Measurements from ENCODE around the gene B4GALNT2.
A peak's percentile ranks its signal among the peaks of the same experiment; 100 is the strongest.

Gene B4GALNT2

DNA sequence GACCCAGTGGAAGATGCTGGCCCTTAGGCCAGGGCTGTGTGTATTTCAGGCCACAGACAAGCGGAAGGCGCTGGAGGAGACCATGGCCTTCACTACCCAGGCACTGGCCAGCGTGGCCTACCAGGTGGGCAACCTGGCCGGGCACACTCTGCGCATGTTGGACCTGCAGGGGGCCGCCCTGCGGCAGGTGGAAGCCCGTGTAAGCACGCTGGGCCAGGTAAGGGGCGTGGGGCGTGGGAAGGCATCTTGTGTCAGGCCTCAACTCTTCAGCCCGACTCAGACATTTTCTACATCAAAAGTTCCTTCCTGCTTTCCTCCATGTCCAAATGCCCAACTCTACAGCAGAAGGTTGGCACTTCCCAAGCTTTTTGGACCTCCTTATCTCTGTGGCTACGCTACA lies 83.9 kb downstream of the B4GALNT2 start:
- DNase-seq, result no peak

DNA sequence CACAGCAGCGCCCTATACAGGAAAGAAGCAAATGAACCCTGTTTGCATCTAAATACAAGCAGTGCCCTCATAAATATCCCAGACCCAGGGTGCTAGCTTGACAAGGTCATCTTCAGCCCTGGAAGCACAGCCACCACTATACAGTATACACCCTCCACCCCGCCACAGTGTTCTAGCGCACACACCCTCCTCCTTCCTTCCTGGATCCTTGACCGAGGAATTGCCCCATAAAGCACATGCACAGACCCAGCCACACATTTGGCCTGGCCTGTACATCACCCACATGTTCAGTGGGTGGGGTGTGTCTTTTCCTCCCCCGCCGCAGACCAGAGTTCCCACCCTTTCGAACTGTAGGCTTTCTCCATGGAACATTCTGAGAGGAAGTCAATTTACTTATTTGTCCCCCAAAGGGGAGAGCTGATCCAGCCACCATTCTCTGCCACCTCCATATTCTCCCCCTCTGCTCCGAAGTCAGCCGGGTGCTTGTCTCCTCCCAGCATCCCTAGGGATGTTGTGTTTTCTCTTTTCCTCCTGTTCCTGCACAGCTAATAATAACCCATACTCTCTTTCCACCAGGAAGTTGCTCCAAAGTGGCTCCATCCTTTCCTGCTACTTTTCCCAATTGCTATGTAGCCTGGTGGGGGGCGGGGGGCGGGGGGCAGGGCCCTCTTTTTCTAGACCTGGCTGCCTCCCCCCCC lies 84.5 kb downstream of the B4GALNT2 start:
- no peak for DNase-seq

DNA sequence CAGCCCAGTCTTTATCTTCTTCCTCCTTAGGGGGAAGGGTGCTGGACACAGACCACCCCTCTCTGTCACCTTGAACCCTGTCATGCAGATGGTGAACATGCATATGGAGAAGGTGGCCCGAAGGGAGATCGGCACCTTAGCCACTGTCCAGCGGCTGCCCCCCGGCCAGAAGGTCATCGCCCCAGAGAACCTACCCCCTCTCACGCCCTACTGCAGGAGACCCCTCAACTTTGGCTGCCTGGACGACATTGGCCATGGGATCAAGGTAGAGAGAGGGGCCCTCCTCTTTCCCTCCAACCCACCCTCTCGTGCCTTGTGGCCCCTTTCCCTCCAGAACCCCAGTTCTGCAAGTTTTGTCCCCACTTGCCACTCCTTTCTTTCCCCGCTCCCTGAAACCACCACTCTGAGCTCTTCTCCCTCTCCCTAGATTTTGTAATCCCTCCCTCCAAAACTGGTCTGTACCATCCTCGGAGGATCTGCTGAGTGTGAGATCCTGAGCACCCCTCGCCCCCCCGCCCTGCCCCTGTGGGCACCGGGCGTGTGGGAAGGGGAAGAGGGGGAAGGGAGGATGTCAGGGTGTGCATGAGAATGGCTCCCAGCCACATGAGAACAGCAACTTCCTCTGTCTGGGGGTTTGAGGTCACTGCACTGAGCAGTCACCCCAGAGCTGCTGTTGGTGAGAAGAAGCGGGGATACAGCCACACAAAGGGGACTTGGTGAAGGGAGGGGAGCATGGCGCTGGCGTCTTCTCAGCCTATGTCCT lies 85.3 kb downstream of the B4GALNT2 start:
- no peak for DNase-seq

DNA sequence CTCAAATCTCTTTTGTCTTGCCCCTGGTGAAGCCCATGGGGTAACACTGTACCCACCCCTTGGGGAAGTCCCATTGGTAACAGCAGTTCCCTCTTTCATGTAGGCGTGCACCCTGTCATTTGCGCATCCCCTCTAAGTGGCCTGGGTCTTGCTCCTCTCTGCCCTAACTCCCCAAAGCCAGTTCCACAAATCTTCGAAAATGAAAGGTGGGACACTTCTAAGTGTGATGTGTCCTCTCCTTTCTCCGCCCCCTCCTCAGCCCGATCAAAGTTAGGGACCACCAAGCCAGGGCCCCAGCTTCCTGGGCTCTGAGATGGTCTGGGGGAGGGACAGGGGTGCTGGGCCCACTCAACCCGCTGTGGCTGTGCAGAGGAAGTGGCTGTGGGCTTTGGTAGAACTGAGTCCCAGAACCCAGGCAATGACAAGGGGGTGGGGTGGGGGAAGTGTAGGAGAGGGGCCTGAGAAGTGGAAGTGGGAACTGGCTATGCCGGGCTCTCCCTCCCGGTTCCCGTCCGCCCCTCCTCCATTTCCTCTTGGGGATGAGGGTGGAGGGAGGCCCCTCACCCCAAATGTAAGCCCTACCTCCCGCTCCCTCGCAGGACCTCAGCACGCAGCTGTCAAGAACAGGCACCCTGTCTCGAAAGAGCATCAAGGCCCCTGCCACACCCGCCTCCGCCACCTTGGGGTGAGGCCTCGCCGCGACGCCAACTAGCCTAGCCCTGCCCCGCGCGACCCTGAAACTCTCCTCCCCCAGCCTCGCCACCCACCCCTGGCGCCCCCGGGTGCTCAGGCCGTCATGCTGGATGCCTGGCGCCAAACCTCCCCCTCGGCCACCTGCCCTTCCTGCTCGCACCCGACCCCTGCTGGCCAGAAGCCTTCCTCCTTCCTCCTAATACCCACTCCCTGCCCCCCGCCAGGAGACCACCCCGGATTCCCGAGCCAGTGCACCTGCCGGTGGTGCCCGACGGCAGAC lies 86.7 kb downstream of the B4GALNT2 start:
- no peak for DNase-seq

DNA sequence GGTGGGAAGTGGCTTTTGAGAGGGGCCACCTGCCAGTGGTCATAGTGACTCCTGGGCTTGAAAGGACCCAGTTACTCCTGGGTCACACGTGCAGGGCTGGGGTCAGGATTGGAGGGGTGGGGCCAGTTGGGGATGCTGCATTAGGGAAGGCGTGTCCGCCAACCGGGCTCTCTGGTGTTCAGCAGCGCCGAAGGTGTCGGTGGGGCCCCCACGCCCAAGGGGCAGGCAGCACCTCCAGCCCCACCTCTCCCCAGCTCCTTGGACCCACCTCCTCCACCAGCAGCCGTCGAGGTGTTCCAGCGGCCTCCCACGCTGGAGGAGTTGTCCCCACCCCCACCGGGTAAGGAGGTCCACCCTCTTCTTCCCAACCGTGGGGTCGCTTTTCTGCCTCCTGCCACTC lies 87.4 kb downstream of the B4GALNT2 start:
- no peak for DNase-seq

DNA sequence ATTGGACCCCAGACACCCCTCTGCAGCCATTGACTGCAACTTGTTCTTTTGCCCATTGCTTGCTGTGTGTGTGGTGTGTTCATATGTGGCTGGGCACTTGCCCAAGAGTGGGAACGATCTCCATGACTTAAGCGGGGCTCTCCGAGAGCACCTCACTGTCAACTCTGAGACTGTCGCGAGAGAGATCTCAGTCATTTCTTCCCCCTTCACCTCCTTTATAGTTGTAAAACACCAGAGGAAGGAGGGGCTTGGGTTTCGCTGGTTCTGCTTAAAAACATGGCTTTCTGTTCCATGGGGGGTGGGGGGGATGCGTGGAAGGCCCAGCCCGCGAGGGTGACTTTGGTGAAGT lies 90.6 kb downstream of the B4GALNT2 start:
- no peak for DNase-seq

DNA sequence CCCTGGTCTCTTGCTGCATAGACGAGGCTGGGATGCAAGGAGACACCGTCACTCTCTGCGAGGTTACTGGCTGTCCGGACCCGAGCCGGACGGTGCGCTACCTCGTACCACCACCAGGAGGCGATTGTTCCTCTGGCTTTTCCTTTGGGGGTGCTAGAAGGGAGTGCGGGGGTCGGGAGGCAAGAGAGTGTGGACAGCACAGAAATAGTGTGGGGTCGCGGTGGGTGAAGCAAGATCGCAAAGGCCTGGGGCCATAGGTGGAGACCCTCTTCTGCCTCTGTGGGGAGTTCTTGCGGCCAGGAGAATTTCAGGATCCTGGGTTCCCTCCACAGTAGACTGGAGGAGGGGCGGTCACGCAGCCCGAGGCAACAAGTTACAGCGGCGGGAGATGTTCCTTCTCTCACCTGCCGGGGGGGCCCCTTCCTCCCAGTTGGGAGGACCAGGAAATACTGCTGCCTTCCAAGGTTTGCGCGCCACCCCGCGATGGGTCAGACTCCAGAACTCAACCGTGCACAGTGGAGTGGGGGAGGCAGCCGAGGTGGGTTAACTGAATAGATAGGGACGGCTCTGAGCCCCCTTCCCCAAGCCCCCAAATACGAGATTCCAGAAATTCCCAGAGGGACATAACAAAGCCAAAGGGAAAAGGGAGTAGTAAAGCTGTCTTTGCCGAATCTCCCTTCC lies 91.1 kb downstream of the B4GALNT2 start:
- DNase-seq, result peak; percentile 21

DNA sequence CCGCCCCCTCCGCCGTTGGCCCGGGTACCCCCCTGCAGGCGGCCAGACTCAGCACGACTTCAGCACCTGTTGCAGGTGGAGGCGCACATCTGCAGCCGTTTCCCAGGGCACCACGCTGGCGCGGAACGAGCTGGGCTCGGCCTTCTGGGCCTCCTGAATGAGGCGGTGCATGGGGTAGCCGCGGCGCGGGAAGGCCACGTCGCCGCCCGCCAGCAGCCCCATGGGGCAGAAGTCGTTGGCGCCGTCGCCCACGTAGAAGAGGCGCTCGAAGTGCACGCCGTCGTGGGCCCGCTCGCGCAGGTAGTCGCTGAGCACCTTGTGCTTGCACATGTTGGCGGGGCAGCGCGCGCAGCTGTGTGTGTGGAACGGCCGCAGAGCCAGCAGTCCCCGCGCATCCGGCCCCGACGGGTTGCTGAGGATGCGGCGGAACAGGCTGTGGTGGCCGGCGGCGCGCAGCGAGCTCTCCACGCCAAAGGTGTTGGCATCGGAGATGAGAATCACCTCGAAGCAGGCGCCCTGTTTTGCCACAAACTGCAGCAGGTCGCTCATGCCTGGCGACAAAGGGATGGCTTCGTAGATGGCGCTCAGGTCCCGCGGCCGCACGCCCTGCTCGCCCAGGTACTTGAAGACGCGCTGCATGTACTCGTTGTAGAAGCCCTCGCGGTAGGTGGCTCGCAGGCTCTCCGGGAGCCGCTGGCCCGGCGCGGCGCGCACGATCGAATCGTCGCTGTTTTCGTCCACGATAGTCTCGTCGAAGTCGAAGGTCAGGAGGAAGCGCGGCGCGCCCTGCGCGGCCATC lies 91.8 kb downstream of the B4GALNT2 start:
- peak; percentile 37 for DNase-seq

DNA sequence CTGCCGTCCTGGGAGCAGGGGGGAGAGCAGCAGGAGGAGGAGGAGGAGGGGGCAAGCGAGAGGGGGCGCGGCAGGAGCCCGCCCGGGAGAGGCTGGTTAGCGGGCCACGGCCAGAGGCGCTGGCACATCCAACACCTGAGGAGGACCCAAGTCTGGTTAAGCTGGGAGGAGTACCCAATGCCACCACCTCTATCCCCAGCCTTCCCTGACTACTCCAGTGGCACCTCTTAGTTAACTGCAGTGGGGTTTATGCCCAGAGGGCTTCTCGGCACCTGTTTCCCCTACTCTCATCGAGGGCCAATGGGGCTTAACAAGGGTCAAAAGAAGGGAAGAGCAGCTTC lies 92.4 kb downstream of the B4GALNT2 start:
- no peak for DNase-seq

DNA sequence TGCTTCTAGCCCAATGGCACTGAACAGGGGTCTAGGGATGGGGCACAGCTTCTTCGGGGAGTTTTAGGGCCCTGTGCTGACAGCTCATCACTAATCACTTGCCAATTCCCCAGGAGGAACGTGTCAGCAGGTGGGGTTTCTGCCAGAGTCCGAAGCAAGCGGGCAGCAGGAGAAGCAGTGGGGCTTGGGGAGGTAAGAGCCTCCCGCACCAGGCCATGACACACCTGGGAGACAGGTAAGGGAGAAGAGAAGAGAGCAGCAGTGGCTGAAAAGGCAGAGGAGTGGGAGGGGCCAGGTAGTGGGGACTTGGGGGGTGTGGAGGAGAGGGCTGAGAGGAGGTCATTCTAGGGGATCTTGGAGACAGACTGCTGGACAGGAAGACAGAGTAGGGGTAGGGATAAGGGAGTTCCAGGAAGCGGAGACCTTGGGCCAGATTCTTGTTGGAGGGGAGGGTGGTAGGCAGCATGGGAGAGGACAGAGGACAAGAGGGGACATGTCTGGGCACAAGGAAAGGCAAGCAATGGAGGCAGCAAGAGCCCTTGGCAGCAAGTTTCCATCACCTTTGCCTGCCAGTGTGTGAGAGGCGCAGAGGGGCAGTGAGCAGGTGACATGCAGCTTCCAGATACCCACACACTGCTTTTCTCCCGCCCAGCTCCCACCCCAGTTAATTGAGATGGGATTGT lies 93.1 kb downstream of the B4GALNT2 start:
- no peak for DNase-seq

Data from NCI-H748 treated with DMSO at 0.1 percent for 48 hours (cell line).